Measurements from ENCODE around the gene ZBTB42.

Gene ZBTB42

DNA sequence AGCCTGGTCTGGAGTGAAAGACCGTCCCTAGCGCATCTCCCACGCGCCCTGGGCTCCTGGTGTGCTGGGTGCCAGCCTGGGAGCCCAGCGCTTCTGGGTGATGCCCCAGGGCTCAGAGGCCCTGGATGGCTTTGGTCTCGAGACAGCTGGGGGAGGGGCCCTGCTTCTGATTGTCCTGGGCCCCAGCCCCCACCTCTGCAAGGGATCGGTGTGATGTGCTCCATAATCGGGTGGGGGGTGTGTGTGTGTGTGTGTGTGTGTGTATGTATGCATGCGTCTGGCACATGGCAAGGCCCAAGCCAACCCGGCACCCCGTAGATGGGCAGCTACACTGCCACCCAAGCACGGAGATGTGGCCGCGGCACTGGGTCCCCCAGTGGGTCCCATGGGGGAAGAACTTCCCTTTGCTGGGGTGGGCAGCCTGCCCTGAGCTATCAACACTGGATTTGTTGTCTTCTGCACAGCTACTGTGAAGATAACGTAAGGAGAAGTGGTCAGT lies 3.1 kb downstream of the ZBTB42 start (continued):
- TF ChIP-seq ZBTB49 (tag by site-specific recombination; IDR thresholded peaks at IDR 0.05; ENCODE audit: low read depth) (no peak), KLF10 (tag by site-specific recombination; IDR thresholded peaks at IDR 0.05) (no peak), YY2 (tag by site-specific recombination; IDR thresholded peaks at IDR 0.05) (no peak), ZBTB48 (tag by site-specific recombination; IDR thresholded peaks at IDR 0.05) (peak; percentile 90), ZNF530 (tag by site-specific recombination; IDR thresholded peaks at IDR 0.05; ENCODE audit: low read depth) (no peak), ZNF777 (tag by site-specific recombination; IDR thresholded peaks at IDR 0.05; ENCODE audit: borderline replicate concordance) (no peak), OVOL3 (tag by site-specific recombination; IDR thresholded peaks at IDR 0.05) (no peak), ZNF223 (tag by site-specific recombination; IDR thresholded peaks at IDR 0.05) (no peak), ZNF169 (tag by site-specific recombination; IDR thresholded peaks at IDR 0.05) (no peak)

- ChIA-PET POLR2A (interaction anchor here (0.9 kb wide), 1 partner anchor 35 kb away, joined by 3 read pairs; no protein-coding TSS in a partner anchor), CTCF (no interaction called here)
- H3K27ac ChIP-seq (ENCODE audit: extremely low read depth, low read depth, low read length) = no peak overlapping the region
- TF ChIP-seq ZNF610 (tag by site-specific recombination; IDR thresholded peaks at IDR 0.05; ENCODE audit: borderline replicate concordance) = no peak
- TF ChIP-seq, protein P1, sequence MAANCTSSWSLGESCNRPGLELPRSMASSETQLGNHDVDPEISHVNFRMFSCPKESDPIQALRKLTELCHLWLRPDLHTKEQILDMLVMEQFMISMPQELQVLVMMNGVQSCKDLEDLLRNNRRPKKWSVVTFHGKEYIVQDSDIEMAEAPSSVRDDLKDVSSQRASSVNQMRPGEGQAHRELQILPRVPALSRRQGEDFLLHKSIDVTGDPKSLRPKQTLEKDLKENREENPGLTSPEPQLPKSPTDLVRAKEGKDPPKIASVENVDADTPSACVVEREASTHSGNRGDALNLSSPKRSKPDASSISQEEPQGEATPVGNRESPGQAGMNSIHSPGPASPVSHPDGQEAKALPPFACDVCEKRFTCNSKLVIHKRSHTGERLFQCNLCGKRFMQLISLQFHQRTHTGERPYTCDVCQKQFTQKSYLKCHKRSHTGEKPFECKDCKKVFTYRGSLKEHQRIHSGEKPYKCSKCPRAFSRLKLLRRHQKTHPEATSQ (tag by site-specific recombination; IDR thresholded peaks at IDR 0.05) = no peak
- TF ChIP-seq, protein P2, sequence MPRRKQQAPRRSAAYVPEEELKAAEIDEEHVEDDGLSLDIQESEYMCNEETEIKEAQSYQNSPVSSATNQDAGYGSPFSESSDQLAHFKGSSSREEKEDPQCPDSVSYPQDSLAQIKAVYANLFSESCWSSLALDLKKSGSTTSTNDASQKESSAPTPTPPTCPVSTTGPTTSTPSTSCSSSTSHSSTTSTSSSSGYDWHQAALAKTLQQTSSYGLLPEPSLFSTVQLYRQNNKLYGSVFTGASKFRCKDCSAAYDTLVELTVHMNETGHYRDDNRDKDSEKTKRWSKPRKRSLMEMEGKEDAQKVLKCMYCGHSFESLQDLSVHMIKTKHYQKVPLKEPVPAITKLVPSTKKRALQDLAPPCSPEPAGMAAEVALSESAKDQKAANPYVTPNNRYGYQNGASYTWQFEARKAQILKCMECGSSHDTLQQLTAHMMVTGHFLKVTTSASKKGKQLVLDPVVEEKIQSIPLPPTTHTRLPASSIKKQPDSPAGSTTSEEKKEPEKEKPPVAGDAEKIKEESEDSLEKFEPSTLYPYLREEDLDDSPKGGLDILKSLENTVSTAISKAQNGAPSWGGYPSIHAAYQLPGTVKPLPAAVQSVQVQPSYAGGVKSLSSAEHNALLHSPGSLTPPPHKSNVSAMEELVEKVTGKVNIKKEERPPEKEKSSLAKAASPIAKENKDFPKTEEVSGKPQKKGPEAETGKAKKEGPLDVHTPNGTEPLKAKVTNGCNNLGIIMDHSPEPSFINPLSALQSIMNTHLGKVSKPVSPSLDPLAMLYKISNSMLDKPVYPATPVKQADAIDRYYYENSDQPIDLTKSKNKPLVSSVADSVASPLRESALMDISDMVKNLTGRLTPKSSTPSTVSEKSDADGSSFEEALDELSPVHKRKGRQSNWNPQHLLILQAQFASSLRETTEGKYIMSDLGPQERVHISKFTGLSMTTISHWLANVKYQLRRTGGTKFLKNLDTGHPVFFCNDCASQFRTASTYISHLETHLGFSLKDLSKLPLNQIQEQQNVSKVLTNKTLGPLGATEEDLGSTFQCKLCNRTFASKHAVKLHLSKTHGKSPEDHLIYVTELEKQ (tag by site-specific recombination; IDR thresholded peaks at IDR 0.05; ENCODE audit: borderline replicate concordance) = no peak
- TF ChIP-seq, protein P3, sequence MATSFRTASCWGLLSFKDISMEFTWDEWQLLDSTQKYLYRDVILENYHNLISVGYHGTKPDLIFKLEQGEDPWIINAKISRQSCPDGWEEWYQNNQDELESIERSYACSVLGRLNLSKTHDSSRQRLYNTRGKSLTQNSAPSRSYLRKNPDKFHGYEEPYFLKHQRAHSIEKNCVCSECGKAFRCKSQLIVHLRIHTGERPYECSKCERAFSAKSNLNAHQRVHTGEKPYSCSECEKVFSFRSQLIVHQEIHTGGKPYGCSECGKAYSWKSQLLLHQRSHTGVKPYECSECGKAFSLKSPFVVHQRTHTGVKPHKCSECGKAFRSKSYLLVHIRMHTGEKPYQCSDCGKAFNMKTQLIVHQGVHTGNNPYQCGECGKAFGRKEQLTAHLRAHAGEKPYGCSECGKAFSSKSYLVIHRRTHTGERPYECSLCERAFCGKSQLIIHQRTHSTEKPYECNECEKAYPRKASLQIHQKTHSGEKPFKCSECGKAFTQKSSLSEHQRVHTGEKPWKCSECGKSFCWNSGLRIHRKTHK (tag by site-specific recombination; IDR thresholded peaks at IDR 0.05) = no peak
- TF ChIP-seq ZNF701 (tag by site-specific recombination; IDR thresholded peaks at IDR 0.05) = no peak
- TF ChIP-seq YY2 (tag by site-specific recombination; IDR thresholded peaks at IDR 0.05) = no peak
- TF ChIP-seq ZNF248 (tag by site-specific recombination; IDR thresholded peaks at IDR 0.05) = no peak
- TF ChIP-seq GFI1B (tag by site-specific recombination; IDR thresholded peaks at IDR 0.05) = no peak
- no peak for TF ChIP-seq ZNF394 (tag by site-specific recombination; IDR thresholded peaks at IDR 0.05; ENCODE audit: borderline replicate concordance)
- TF ChIP-seq ZNF404 (tag by site-specific recombination; IDR thresholded peaks at IDR 0.05) = no peak
- TF ChIP-seq ZNF544 (tag by site-specific recombination; IDR thresholded peaks at IDR 0.05) = no peak
- TF ChIP-seq ZNF324 (tag by site-specific recombination; IDR thresholded peaks at IDR 0.05) = no peak
- no peak for TF ChIP-seq ZNF600 (tag by site-specific recombination; IDR thresholded peaks at IDR 0.05)
- no peak for TF ChIP-seq ZNF132 (tag by site-specific recombination; IDR thresholded peaks at IDR 0.05; ENCODE audit: borderline replicate concordance)
- no peak for TF ChIP-seq ZNF391 (tag by site-specific recombination; IDR thresholded peaks at IDR 0.05; ENCODE audit: borderline replicate concordance, low read depth)
- TF ChIP-seq, protein P4, sequence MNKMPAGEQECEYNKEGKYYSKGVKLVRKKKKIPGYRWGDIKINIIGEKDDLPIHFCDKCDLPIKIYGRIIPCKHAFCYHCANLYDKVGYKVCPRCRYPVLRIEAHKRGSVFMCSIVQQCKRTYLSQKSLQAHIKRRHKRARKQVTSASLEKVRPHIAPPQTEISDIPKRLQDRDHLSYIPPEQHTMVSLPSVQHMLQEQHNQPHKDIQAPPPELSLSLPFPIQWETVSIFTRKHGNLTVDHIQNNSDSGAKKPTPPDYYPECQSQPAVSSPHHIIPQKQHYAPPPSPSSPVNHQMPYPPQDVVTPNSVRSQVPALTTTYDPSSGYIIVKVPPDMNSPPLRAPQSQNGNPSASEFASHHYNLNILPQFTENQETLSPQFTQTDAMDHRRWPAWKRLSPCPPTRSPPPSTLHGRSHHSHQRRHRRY (tag by site-specific recombination; IDR thresholded peaks at IDR 0.05) = no peak
- TF ChIP-seq ZNF354C (tag by site-specific recombination; IDR thresholded peaks at IDR 0.05; ENCODE audit: borderline replicate concordance, low read depth) = no peak
- H3K9me3 ChIP-seq (ENCODE audit: control insufficient read depth, insufficient read depth, low read depth, low read length) = no peaks in the 10 kb centered on the region
- no peaks in the 10 kb centered on the region for H3K36me3 ChIP-seq (ENCODE audit: control insufficient read depth in 2 of 2, insufficient read depth in 1 of 2, low read length in 2 of 2)
- peaks cover 9% of the 10 kb centered on the region for H3K4me1 ChIP-seq (ENCODE audit: control insufficient read depth, insufficient read depth, low read length)
- H3K4me3 ChIP-seq (ENCODE audit: low read depth, low read length) = no peak overlapping the region
Measured at GRCh38 chr14:104804481-104805325, 3.8 kb downstream of the ZBTB42 start.

Measured in HEK293 (cell line).